CD4-positive, alpha-beta T cell treated with Interleukin-4 for 1 hour (primary cell): Measurements from ENCODE around the gene SLC7A4.
"Not testable (repeated sequence)": the region's sequence is repeated elsewhere in the genome, so short reads cannot be mapped to it uniquely, and the experiment has no call there.

Experiments
- DNase-seq, 2 donors: peaks; one replicate each; pipeline ENCODE4 v3.0.0-alpha.2; 2020 to 2022

SLC7A4 gene

GRCh38 chr22:21064917-21065864 is 32.8 kb upstream of the SLC7A4 start:
- no peak for DNase-seq

GRCh38 chr22:21064425-21064824 is 32.1 kb upstream of the SLC7A4 start:
- not testable (repeated sequence) for DNase-seq

GRCh38 chr22:21061660-21062321 is 29.4 kb upstream of the SLC7A4 start:
- not testable (repeated sequence) for DNase-seq

- not testable (repeated sequence) for DNase-seq
Observed at GRCh38 chr22:21060363-21060762, 28.0 kb upstream of the SLC7A4 start.

- DNase-seq, result no peak
Observed at GRCh38 chr22:21055880-21056319, 23.5 kb upstream of the SLC7A4 start.

GRCh38 chr22:21055564-21055834 is 23.1 kb upstream of the SLC7A4 start:
- no peak for DNase-seq

GRCh38 chr22:21054714-21055563 is 22.6 kb upstream of the SLC7A4 start:
- DNase-seq, result no peak

GRCh38 chr22:21054046-21054713 is 21.8 kb upstream of the SLC7A4 start:
- DNase-seq, result no peak

GRCh38 chr22:21052715-21053459 is 20.5 kb upstream of the SLC7A4 start:
- DNase-seq, result no peak

- DNase-seq, result no peak
Observed at GRCh38 chr22:21051831-21052400, 19.6 kb upstream of the SLC7A4 start.

- DNase-seq, result no peak
Observed at GRCh38 chr22:21051145-21051830, 18.9 kb upstream of the SLC7A4 start.

- DNase-seq, result not testable (repeated sequence)
Observed at GRCh38 chr22:21048965-21049364, 16.6 kb upstream of the SLC7A4 start.

GRCh38 chr22:21048448-21048847 is 16.1 kb upstream of the SLC7A4 start:
- not testable (repeated sequence) for DNase-seq

- no peak for DNase-seq
Observed at GRCh38 chr22:21047730-21048129, 15.4 kb upstream of the SLC7A4 start.

- no peak for DNase-seq
Observed at GRCh38 chr22:21047035-21047661, 14.8 kb upstream of the SLC7A4 start.

- DNase-seq, result peak; percentile 70 to 84
Observed at GRCh38 chr22:21045585-21046294, 13.4 kb upstream of the SLC7A4 start, which contains the start of gene LRRC74B. LRRC74B (plus strand) TSS chr22:21045946; CDS start chr22:21045987, 41 bp downstream.

- no peak for DNase-seq
Observed at GRCh38 chr22:21044931-21045584, 12.7 kb upstream of the SLC7A4 start.

GRCh38 chr22:21043860-21044535 is 11.6 kb upstream of the SLC7A4 start:
- no peak for DNase-seq
